OCI-LY7 (cell line): ENCODE measurements around the gene ZSCAN32. TPM values are rescaled to one million over a fixed set of nuclear protein-coding genes. Genes with fewer than 3 reads are reported as not detected.

Experiments used
- BruUV-seq: library from RNA; stranded (reverse); fragments of 400-500 nt; replicated peaks from 2 replicates; lab custom pipeline; 2021; lab: Mats Ljungman, UMichigan
- CTCF ChIA-PET: fragments of 300-600 bp; sonication (Branson Sonifier 250); formaldehyde crosslinking; loops from one replicate; lab custom pipeline; 2022; ENCODE audit warnings: antibody characterized with exemption; ENCODE audit not compliant: unreplicated experiment; lab: Charles Lee
- POLR2A ChIA-PET: fragments of 300-600 bp; sonication (Branson Sonifier 250); formaldehyde crosslinking; loops from one replicate; lab custom pipeline; 2022; ENCODE audit warnings: antibody characterized with exemption; lab: Charles Lee
- DNase-seq: peaks from one replicate; pipeline ENCODE4 v3.0.0-alpha.2; 2015; ENCODE audit warnings: low spot score
- H2AFZ ChIP-seq: fragments of 200-600 bp; sonication (generic), shearing (Covaris generic); 2 replicates; pipeline ENCODE4 v1.6.1; 2014; ENCODE audit warnings: mild to moderate bottlenecking, antibody characterized with exemption, low read length, moderate library complexity
- H3K27ac ChIP-seq: fragments of 200-600 bp; sonication (generic); 2 replicates; pipeline ENCODE4 v1.5.1; 2014; ENCODE audit warnings: mixed run types, low read depth, mild to moderate bottlenecking, moderate library complexity, low read length, inconsistent platforms; ENCODE audit not compliant: poor library complexity, severe bottlenecking
- H3K36me3 ChIP-seq: fragments of 200-600 bp; sonication (generic); 2 replicates; pipeline ENCODE4 v1.6.1; 2014; ENCODE audit warnings: mild to moderate bottlenecking, antibody characterized with exemption, low read length, moderate library complexity, mixed read lengths; ENCODE audit not compliant: insufficient read depth
- H3K4me1 ChIP-seq: fragments of 200-600 bp; sonication (generic); 2 replicates; pipeline ENCODE4 v1.5.1; 2014; ENCODE audit warnings: mild to moderate bottlenecking, low read length; ENCODE audit not compliant: insufficient read depth, poor library complexity, severe bottlenecking
- H3K4me2 ChIP-seq: fragments of 200-600 bp; sonication (generic); 2 replicates; pipeline ENCODE4 v1.6.1; 2014; ENCODE audit warnings: mild to moderate bottlenecking, low read length
- H3K4me3 ChIP-seq: fragments of 200-600 bp; sonication (generic); 2 replicates; pipeline ENCODE4 v1.5.1; 2014; ENCODE audit warnings: mild to moderate bottlenecking, low read depth, low read length; ENCODE audit not compliant: poor library complexity, severe bottlenecking
- H3K79me2 ChIP-seq: fragments of 200-600 bp; sonication (generic); 2 replicates; pipeline ENCODE4 v1.6.1; 2016; ENCODE audit warnings: low read depth, mild to moderate bottlenecking, low read length, moderate library complexity, mixed read lengths; ENCODE audit not compliant: insufficient read depth
- H3K9me2 ChIP-seq: fragments of 200-600 bp; sonication (generic); 2 replicates; pipeline ENCODE4 v1.6.1; 2016; ENCODE audit warnings: mild to moderate bottlenecking, low read length, mixed read lengths; ENCODE audit not compliant: insufficient read depth
- H3K9me3 ChIP-seq: fragments of 200-600 bp; sonication (generic); 2 replicates; pipeline ENCODE4 v1.6.1; 2014; ENCODE audit warnings: mild to moderate bottlenecking, mixed run types, low read length, mixed read lengths
- H4K20me1 ChIP-seq: fragments of 200-600 bp; sonication (generic); 2 replicates; pipeline ENCODE4 v1.6.1; 2014; ENCODE audit warnings: mild to moderate bottlenecking, antibody characterized with exemption, low read length, moderate library complexity, mixed read lengths; ENCODE audit not compliant: insufficient read depth
- EZH2phosphoT487 ChIP-seq: fragments of 200-600 bp; sonication (generic); IDR thresholded peaks from 2 replicates; pipeline ENCODE4 v1.6.1; 2018; ENCODE audit warnings: low read depth, borderline replicate concordance, mild to moderate bottlenecking, mixed run types, antibody characterized with exemption, low read length, moderate library complexity, mixed read lengths
- intact Hi-C: fragments of 100-400 bp; cut with micrococcal nuclease; formaldehyde crosslinking; loops from one replicate; pipeline ENCODE4 v1.10.0; 2022; ENCODE audit not compliant: unreplicated experiment
- total RNA-seq, 2 experiments: library from RNA; depleted of rRNA in 1 of 2; stranded (reverse); fragments of >200 nt in 1 of 2; shearing (Covaris generic) in 1 of 2; gene quantifications; 2 replicates each; pipeline ENCODE4 v1.2.3, GENCODE V29; 2014 to 2022
- TF ChIP-seq, protein P1 (sequence below): fragments of 200-600 bp; sonication (generic); conservative IDR thresholded peaks from 2 replicates; pipeline ENCODE4 v1.5.1; 2014; ENCODE audit warnings: mild to moderate bottlenecking, antibody characterized with exemption, low read length, moderate library complexity, mixed read lengths

The ZSCAN32 gene
- total RNA-seq, 2 experiments from 2014 or later: 17.0 to 19.4 TPM

DNA sequence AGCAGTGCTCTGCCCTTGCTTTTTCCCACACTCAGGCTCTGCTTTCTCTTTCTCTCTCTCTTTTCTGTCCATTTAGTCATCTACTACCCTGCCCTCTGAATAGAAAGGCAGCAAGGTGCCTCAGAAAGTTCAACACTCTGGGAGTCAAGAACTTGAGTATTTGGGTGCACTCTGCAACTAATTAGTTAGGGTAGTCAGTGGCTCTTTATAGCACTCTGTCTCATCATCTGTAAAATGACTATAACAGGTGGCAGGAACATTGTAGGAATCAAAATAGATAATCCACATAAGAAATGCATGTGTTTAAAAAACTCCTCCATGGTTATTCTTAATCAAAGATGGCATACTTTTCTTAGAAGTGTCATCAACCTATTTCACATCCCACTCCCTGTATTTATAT lies 37.9 kb downstream of the ZSCAN32 start:
- Histone ChIP-seq H2AFZ (no peak overlapping the region), H4K20me1 (no peaks in the 10 kb centered on the region), H3K36me3 (no peaks in the 10 kb centered on the region), H3K27ac (no peak overlapping the region), H3K4me3 (no peak overlapping the region), H3K9me2 (no peaks in the 10 kb centered on the region), H3K9me3 (no peaks in the 10 kb centered on the region), H3K4me1 (peaks cover 14% of the 10 kb centered on the region), H3K79me2 (no peaks in the 10 kb centered on the region), H3K4me2 (no peak overlapping the region)
- BruUV-seq: no TSS peak
- intact Hi-C loops: no loop called here
- ChIA-PET CTCF (no interaction called here), POLR2A (interaction anchor here (0.8 kb wide), 1 partner anchor 8 kb away, joined by 3 read pairs; no protein-coding TSS in a partner anchor)
- no peak for DNase-seq
- TF ChIP-seq EZH2phosphoT487: no peak
- TF ChIP-seq, protein P1, sequence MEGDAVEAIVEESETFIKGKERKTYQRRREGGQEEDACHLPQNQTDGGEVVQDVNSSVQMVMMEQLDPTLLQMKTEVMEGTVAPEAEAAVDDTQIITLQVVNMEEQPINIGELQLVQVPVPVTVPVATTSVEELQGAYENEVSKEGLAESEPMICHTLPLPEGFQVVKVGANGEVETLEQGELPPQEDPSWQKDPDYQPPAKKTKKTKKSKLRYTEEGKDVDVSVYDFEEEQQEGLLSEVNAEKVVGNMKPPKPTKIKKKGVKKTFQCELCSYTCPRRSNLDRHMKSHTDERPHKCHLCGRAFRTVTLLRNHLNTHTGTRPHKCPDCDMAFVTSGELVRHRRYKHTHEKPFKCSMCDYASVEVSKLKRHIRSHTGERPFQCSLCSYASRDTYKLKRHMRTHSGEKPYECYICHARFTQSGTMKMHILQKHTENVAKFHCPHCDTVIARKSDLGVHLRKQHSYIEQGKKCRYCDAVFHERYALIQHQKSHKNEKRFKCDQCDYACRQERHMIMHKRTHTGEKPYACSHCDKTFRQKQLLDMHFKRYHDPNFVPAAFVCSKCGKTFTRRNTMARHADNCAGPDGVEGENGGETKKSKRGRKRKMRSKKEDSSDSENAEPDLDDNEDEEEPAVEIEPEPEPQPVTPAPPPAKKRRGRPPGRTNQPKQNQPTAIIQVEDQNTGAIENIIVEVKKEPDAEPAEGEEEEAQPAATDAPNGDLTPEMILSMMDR: no peak

DNA sequence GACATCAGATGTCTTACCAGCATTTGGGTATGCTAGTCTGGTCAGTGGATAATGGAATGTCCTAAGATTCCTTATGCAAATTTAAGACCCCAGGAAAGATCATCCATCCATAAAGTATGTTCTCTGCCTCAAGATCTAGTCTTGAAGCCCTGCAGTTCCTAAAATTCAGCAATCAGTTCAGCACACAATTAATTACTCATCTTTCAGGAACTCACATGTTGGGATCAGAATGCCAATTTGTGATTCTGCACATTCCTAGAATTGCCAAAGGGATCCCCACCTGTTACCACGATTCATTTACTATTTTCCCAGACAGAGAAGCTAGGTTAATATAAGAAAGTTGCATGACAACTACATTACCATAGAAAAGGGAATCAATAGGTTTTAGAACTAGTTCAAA lies 41.9 kb downstream of the ZSCAN32 start:
- H3K4me1 ChIP-seq: peaks cover 11% of the 10 kb centered on the region
- no peak for DNase-seq
- CTCF ChIA-PET: no interaction called here
- H3K4me3 ChIP-seq: no peak overlapping the region
- BruUV-seq: no TSS peak
- H3K9me2 ChIP-seq: no peaks in the 10 kb centered on the region
- H3K36me3 ChIP-seq: no peaks in the 10 kb centered on the region
- no peak overlapping the region for H3K4me2 ChIP-seq
- H3K9me3 ChIP-seq: no peaks in the 10 kb centered on the region
- no peak overlapping the region for H2AFZ ChIP-seq
- no peaks in the 10 kb centered on the region for H4K20me1 ChIP-seq
- no peaks in the 10 kb centered on the region for H3K79me2 ChIP-seq
- H3K27ac ChIP-seq: no peak overlapping the region
- TF ChIP-seq EZH2phosphoT487: no peak
- TF ChIP-seq, protein P1: no peak
- POLR2A ChIA-PET: no interaction called here
- intact Hi-C loops: no loop called here

DNA sequence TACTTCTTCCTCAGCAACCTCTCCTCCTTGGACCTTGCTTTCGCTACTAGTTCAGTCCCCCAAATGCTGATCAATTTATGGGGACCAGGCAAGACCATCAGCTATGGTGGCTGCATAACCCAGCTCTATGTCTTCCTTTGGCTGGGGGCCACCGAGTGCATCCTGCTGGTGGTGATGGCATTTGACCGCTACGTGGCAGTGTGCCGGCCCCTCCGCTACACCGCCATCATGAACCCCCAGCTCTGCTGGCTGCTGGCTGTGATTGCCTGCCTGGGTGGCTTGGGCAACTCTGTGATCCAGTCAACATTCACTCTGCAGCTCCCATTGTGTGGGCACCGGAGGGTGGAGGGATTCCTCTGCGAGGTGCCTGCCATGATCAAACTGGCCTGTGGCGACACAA lies 44.7 kb downstream of the ZSCAN32 start:
- H3K27ac ChIP-seq: no peak overlapping the region
- H3K9me2 ChIP-seq: no peaks in the 10 kb centered on the region
- no TSS peak for BruUV-seq
- H3K4me3 ChIP-seq: no peak overlapping the region
- intact Hi-C loops: no loop called here
- H3K79me2 ChIP-seq: no peaks in the 10 kb centered on the region
- no peak overlapping the region for H2AFZ ChIP-seq
- CTCF ChIA-PET: no interaction called here
- POLR2A ChIA-PET: no interaction called here
- H3K36me3 ChIP-seq: no peaks in the 10 kb centered on the region
- peaks cover 9% of the 10 kb centered on the region for H3K4me1 ChIP-seq
- TF ChIP-seq, protein P1: no peak
- TF ChIP-seq EZH2phosphoT487: no peak
- no peaks in the 10 kb centered on the region for H3K9me3 ChIP-seq
- H3K4me2 ChIP-seq: no peak overlapping the region
- DNase-seq: no peak
- no peaks in the 10 kb centered on the region for H4K20me1 ChIP-seq
